Measurements from ENCODE around the gene AKAP8L. TPM values are rescaled to one million over a fixed set of nuclear protein-coding genes. Genes with fewer than 3 reads are reported as not detected.

Gene AKAP8L
- total RNA-seq, 1 experiment from 2014 or later: 123 TPM

GRCh38 chr19:15457701-15458484 lies 39.1 kb upstream of the AKAP8L start:
- Histone ChIP-seq H3K23me2 (ENCODE audit: insufficient read length, low read depth, low read length, poor library complexity, severe bottlenecking) (peaks cover 15% of the 10 kb centered on the region), H4K91ac (ENCODE audit: insufficient read length, low read depth, low read length) (no peak overlapping the region), H2AFZ (ENCODE audit: low read length) (no peak overlapping the region), H3K18ac (ENCODE audit: insufficient read length, low read depth, low read length) (no peak overlapping the region), H3K4me2 (ENCODE audit: insufficient read depth, insufficient read length, low read length) (peak overlapping the region; percentile 52), H3K56ac (ENCODE audit: insufficient read length, low read depth, low read length) (no peak overlapping the region), H3T11ph (ENCODE audit: low read length) (no peak overlapping the region), H3K4me1 (ENCODE audit: insufficient read depth, low read length) (no peaks in the 10 kb centered on the region), H2BK5ac (ENCODE audit: insufficient read length, low read length) (no peak overlapping the region), H3K79me2 (ENCODE audit: insufficient read depth, low read length) (no peaks in the 10 kb centered on the region), H2BK120ac (ENCODE audit: low read depth, low read length, poor library complexity, severe bottlenecking) (no peak overlapping the region), H3K9me3 (ENCODE audit: control insufficient read depth, low read depth, low read length) (no peaks in the 10 kb centered on the region), H2BK20ac (ENCODE audit: low read depth, low read length, poor library complexity, severe bottlenecking) (no peak overlapping the region), H3K27ac (ENCODE audit: insufficient read length, low read depth, low read length) (no peak overlapping the region), H3K79me1 (ENCODE audit: insufficient read depth, low read depth, low read length, poor library complexity, severe bottlenecking) (no peaks in the 10 kb centered on the region), H4K5ac (ENCODE audit: insufficient read length, low read depth, low read length) (no peak overlapping the region), H3K9ac (ENCODE audit: extremely low read depth, insufficient read length, low read length) (no peak overlapping the region), H3K23ac (ENCODE audit: insufficient read length, low read depth, low read length) (no peak overlapping the region), H4K20me1 (ENCODE audit: control insufficient read depth, insufficient read depth, insufficient read length) (no peaks in the 10 kb centered on the region), H4K8ac (replicated peaks; ENCODE audit: insufficient read length, low read depth, low read length) (no peak overlapping the region), H3K14ac (ENCODE audit: insufficient read depth, low read length) (no peak overlapping the region), H2BK15ac (ENCODE audit: low read depth, low read length) (no peak overlapping the region), H3K27me3 (ENCODE audit: insufficient read depth, low read length) (peaks cover 14% of the 10 kb centered on the region; the same call in 1 of the 2 replicates), H2AK5ac (ENCODE audit: insufficient read length, low read length) (no peak overlapping the region), H3K4ac (ENCODE audit: low read depth, low read length) (no peak overlapping the region), H2BK12ac (ENCODE audit: insufficient read length, low read depth, low read length) (no peak overlapping the region)
- no peaks in the 10 kb centered on the region for H3K36me3 Mint-ChIP-seq (ENCODE audit: insufficient read depth in 1 of 3, low read depth in 3 of 3)
- no peak for TF ChIP-seq CTCF (conservative IDR thresholded peaks at IDR 0.05)
- peaks cover 86% of the 10 kb centered on the region for H3K27me3 Mint-ChIP-seq (ENCODE audit: low read depth)
- peaks cover 7 to 16% of the 10 kb centered on the region in 2 experiments for H3K4me1 Mint-ChIP-seq
- H3K27ac Mint-ChIP-seq: no peak overlapping the region; a peak in 1 of 7 replicates
- WGBS (ENCODE audit: extremely low coverage, insufficient read length, low lambda C conversion rate): no CpG with 5 or more reads among the region's 54 CpGs
- H3K9me3 Mint-ChIP-seq: no peaks in the 10 kb centered on the region; a peak in 4 of 5 replicates
- DNase-seq: no peak
- H3K4me3 Mint-ChIP-seq: peak overlapping the region; percentile 18 to 76; a peak in 4 of 5 replicates
